Measurements from ENCODE around the gene TRAPPC13.
"Not testable (repeated sequence)": the region's sequence is repeated elsewhere in the genome, so short reads cannot be mapped to it uniquely, and the experiment has no call there.

Gene TRAPPC13

GRCh38 chr5:65624571-65625555 lies at the start of gene TRAPPC13, which contains the start of gene SHLD3:
TRAPPC13 (plus strand) TSS chr5:65625027; CDS start chr5:65625061, 34 bp downstream.
SHLD3 (plus strand) TSS chr5:65625027; CDS start chr5:65629588, 4,561 bp downstream.
- DNase-seq = peak; percentile 97

- no peak for DNase-seq
Observed at GRCh38 chr5:65577141-65577540, 47.7 kb upstream of the TRAPPC13 start.

- no peak for DNase-seq
Observed at GRCh38 chr5:65588694-65589093, 36.1 kb upstream of the TRAPPC13 start.

GRCh38 chr5:65601761-65602160 lies 23.1 kb upstream of the TRAPPC13 start:
- DNase-seq = not testable (repeated sequence)

GRCh38 chr5:65611524-65611923 lies 13.3 kb upstream of the TRAPPC13 start:
- no peak for DNase-seq

- DNase-seq = no peak
Observed at GRCh38 chr5:65612298-65612907, 12.4 kb upstream of the TRAPPC13 start.

- DNase-seq = no peak
Observed at GRCh38 chr5:65620021-65620420, 4.8 kb upstream of the TRAPPC13 start.

- DNase-seq = not testable (repeated sequence)
Observed at GRCh38 chr5:65621961-65622360, 2.9 kb upstream of the TRAPPC13 start.

- DNase-seq = no peak
Observed at GRCh38 chr5:65623482-65623881, 1.3 kb upstream of the TRAPPC13 start.

- peak; percentile 97 for DNase-seq
Observed at GRCh38 chr5:65624025-65624570, 729 bp upstream of the TRAPPC13 start, which contains the start of gene TRIM23. TRIM23 (minus strand) TSS chr5:65624333; CDS start chr5:65624274, 59 bp downstream.

- DNase-seq = no peak
Observed at GRCh38 chr5:65625743-65626142, 916 bp downstream of the TRAPPC13 start.

- no peak for DNase-seq
Observed at GRCh38 chr5:65630981-65631380, 6.2 kb downstream of the TRAPPC13 start.

GRCh38 chr5:65640240-65640639 lies 15.4 kb downstream of the TRAPPC13 start:
- no peak for DNase-seq

GRCh38 chr5:65646938-65647337 lies 22.1 kb downstream of the TRAPPC13 start:
- DNase-seq = no peak

- DNase-seq = no peak
Observed at GRCh38 chr5:65647941-65648340, 23.1 kb downstream of the TRAPPC13 start.

GRCh38 chr5:65651144-65651543 lies 26.3 kb downstream of the TRAPPC13 start:
- no peak for DNase-seq

- DNase-seq = no peak
Observed at GRCh38 chr5:65654713-65655112, 29.9 kb downstream of the TRAPPC13 start.

GRCh38 chr5:65663804-65664521 lies 39.1 kb downstream of the TRAPPC13 start:
- no peak for DNase-seq

- no peak for DNase-seq
Observed at GRCh38 chr5:65668696-65669095, 43.9 kb downstream of the TRAPPC13 start.

- no peak for DNase-seq
Observed at GRCh38 chr5:65672796-65673195, 48.0 kb downstream of the TRAPPC13 start.

GRCh38 chr5:65674749-65675148 lies 49.9 kb downstream of the TRAPPC13 start:
- no peak for DNase-seq

GRCh38 chr5:65676056-65676455 lies 51.2 kb downstream of the TRAPPC13 start:
- not testable (repeated sequence) for DNase-seq

- DNase-seq = no peak
Observed at GRCh38 chr5:65682148-65682547, 57.3 kb downstream of the TRAPPC13 start.
